ENCODE data around the gene MAP2K6.

GRCh38 chr17:69539781-69540319 lies 125.4 kb downstream of the MAP2K6 start:
- TF ChIP-seq NFRKB (IDR thresholded peaks at IDR 0.05) (no peak), ARNT (IDR thresholded peaks at IDR 0.05) (no peak), HDGF (IDR thresholded peaks at IDR 0.05; ENCODE audit: borderline replicate concordance) (no peak), SP1 (IDR thresholded peaks at IDR 0.05) (no peak), FOXA1 (IDR thresholded peaks at IDR 0.05) (no peak), TARDBP (IDR thresholded peaks at IDR 0.05) (no peak)
